H1 (cell line): ENCODE data around the gene CDK5RAP3. TPM values are rescaled to one million over a fixed set of nuclear protein-coding genes. Genes with fewer than 3 reads are reported as not detected.

Source experiments
- CTCF ChIA-PET: fragments of 300-600 bp; sonication (Branson Sonifier 250); formaldehyde crosslinking; loops from one replicate; lab custom pipeline; 2021; ENCODE audit not compliant: partially characterized antibody; lab: Charles Lee
- POLR2A ChIA-PET: fragments of 300-600 bp; sonication (Branson Sonifier 250); formaldehyde crosslinking; loops from one replicate; lab custom pipeline; 2021; ENCODE audit warnings: inconsistent platforms; ENCODE audit not compliant: partially characterized antibody; lab: Charles Lee
- DNase-seq, 2 experiments: peaks; one replicate each; pipeline versions ENCODE4 v3.0.0 to v3.0.0-alpha.2; 2010 to 2022; ENCODE audit warnings: low spot score in 2 of 2, low read depth in 1 of 2, mixed read lengths in 1 of 2
- FAIRE-seq: peaks from 2 replicates; lab custom pipeline; 2011; peaks lifted over from hg19 to GRCh38; lab: Jason Lieb, UNC
- H2AFZ ChIP-seq: 2 replicates; pipeline ENCODE4 v1.8.1; 2012; ENCODE audit warnings: low read length, inconsistent platforms
- H2AK5ac ChIP-seq: 2 replicates; pipeline ENCODE4 v1.6.1; 2013; ENCODE audit warnings: low read depth, low read length
- H2BK120ac ChIP-seq: replicated peaks from 2 replicates; pipeline ENCODE3; 2013; ENCODE audit warnings: low read depth, low read length, inconsistent platforms
- H2BK12ac ChIP-seq: 2 replicates; pipeline ENCODE4 v1.6.1; 2013; ENCODE audit warnings: low read depth, low read length
- H2BK15ac ChIP-seq: 2 replicates; pipeline ENCODE4 v1.6.1; 2013; ENCODE audit warnings: low read length
- H2BK20ac ChIP-seq: 2 replicates; pipeline ENCODE4 v1.6.1; 2013; ENCODE audit warnings: low read length
- H2BK5ac ChIP-seq: 2 replicates; pipeline ENCODE4 v1.6.1; 2013; ENCODE audit warnings: low read depth, low read length
- H3K14ac ChIP-seq: 2 replicates; pipeline ENCODE4 v1.6.1; 2013; ENCODE audit warnings: inconsistent platforms; ENCODE audit not compliant: insufficient read length
- H3K18ac ChIP-seq: 2 replicates; pipeline ENCODE4 v1.6.1; 2013; ENCODE audit warnings: low read length; ENCODE audit errors: extremely low read depth
- H3K23ac ChIP-seq: 2 replicates; pipeline ENCODE4 v1.6.1; 2013; ENCODE audit warnings: inconsistent platforms; ENCODE audit not compliant: insufficient read length
- H3K23me2 ChIP-seq: 2 replicates; pipeline ENCODE4 v1.6.1; 2013; ENCODE audit warnings: low read depth, low read length
- H3K27ac ChIP-seq: 2 replicates; pipeline ENCODE4 v1.6.1; 2011; ENCODE audit warnings: low read depth, low read length, inconsistent platforms
- H3K27me3 ChIP-seq, 4 experiments: replicated peaks in 1 of 4; 1 replicate in 1 of 4; 2 replicates in 3 of 4; pipeline versions ENCODE4 v1.6.1 to v1.8.1; 2011 to 2013; ENCODE audit warnings: low read length in 3 of 4, mild to moderate bottlenecking in 3 of 4, inconsistent platforms in 2 of 4, mixed read lengths in 2 of 4, moderate library complexity in 1 of 4; ENCODE audit not compliant: control insufficient read depth in 3 of 4, insufficient read depth in 3 of 4; ENCODE audit errors: extremely low read depth in 1 of 4
- H3K36me3 ChIP-seq, 4 experiments: 2 replicates each; pipeline versions ENCODE4 v1.6.1 to v1.8.1; 2011 to 2013; ENCODE audit warnings: mild to moderate bottlenecking in 4 of 4, low read length in 3 of 4, moderate library complexity in 2 of 4, control low read depth in 1 of 4, inconsistent platforms in 1 of 4; ENCODE audit not compliant: insufficient read depth in 4 of 4, control insufficient read depth in 2 of 4
- H3K4ac ChIP-seq: replicated peaks from 2 replicates; pipeline ENCODE3; 2013; ENCODE audit warnings: low read length, low read depth, mixed read lengths, inconsistent platforms; ENCODE audit not compliant: insufficient read length
- H3K4me1 ChIP-seq, 4 experiments: replicated peaks in 1 of 4; 1 replicate in 1 of 4; 2 replicates in 3 of 4; pipeline versions ENCODE4 v1.6.1 to v1.8.1; 2011 to 2013; ENCODE audit warnings: low read length in 3 of 4, inconsistent platforms in 2 of 4, mixed read lengths in 1 of 4; ENCODE audit not compliant: insufficient read depth in 4 of 4, control insufficient read depth in 3 of 4
- H3K4me2 ChIP-seq, 2 experiments: 2 replicates each; pipeline versions ENCODE4 v1.6.1 to v1.8.1; 2011 to 2013; ENCODE audit warnings: low read depth in 2 of 2, low read length in 2 of 2, control low read depth in 1 of 2, inconsistent platforms in 1 of 2, mild to moderate bottlenecking in 1 of 2; ENCODE audit not compliant: insufficient read depth in 1 of 2
- H3K4me3 ChIP-seq, 4 experiments: fragments of 200-600, 300-600 bp in 1 of 4; sonication (generic), shearing (Covaris generic), sonication (Bioruptor Twin) in 1 of 4; 2 replicates each; pipeline versions ENCODE4 v1.5.1 to v1.8.1; 2011 to 2016; ENCODE audit warnings: low read length in 4 of 4, low read depth in 3 of 4, control low read depth in 2 of 4, inconsistent platforms in 2 of 4, mild to moderate bottlenecking in 2 of 4, mixed read lengths in 1 of 4, moderate library complexity in 1 of 4; ENCODE audit not compliant: insufficient read depth in 2 of 4; ENCODE audit errors: extremely low read depth in 1 of 4
- H3K56ac ChIP-seq: replicated peaks from 2 replicates; pipeline ENCODE3; 2013; ENCODE audit warnings: low read depth, mild to moderate bottlenecking, mixed read lengths, low read length, inconsistent platforms; ENCODE audit not compliant: insufficient read length
- H3K79me1 ChIP-seq: 2 replicates; pipeline ENCODE4 v1.6.1; 2013; ENCODE audit warnings: low read depth, low read length, control low read depth
- H3K79me2 ChIP-seq, 2 experiments: 2 replicates each; pipeline versions ENCODE4 v1.6.1 to v1.8.1; 2012 to 2013; ENCODE audit warnings: low read length in 2 of 2, mild to moderate bottlenecking in 2 of 2, inconsistent platforms in 1 of 2; ENCODE audit not compliant: insufficient read depth in 2 of 2, control insufficient read depth in 1 of 2
- H3K9ac ChIP-seq, 4 experiments: replicated peaks in 1 of 4; 1 replicate in 1 of 4; 2 replicates in 3 of 4; pipeline versions ENCODE4 v1.6.1 to v1.8.1; 2011 to 2013; ENCODE audit warnings: low read depth in 3 of 4, low read length in 3 of 4, control low read depth in 2 of 4, mild to moderate bottlenecking in 2 of 4, moderate library complexity in 2 of 4, inconsistent platforms in 1 of 4; ENCODE audit errors: extremely low read depth in 1 of 4
- H3K9me3 ChIP-seq, 2 experiments: 2 replicates each; pipeline versions ENCODE4 v1.6.1 to v1.8.1; 2012 to 2013; ENCODE audit warnings: mild to moderate bottlenecking in 2 of 2, moderate library complexity in 2 of 2, control low read depth in 1 of 2, inconsistent platforms in 1 of 2, low read depth in 1 of 2, low read length in 1 of 2, mixed read lengths in 1 of 2; ENCODE audit not compliant: insufficient read depth in 2 of 2
- H4K20me1 ChIP-seq, 2 experiments: replicated peaks in 1 of 2; 2 replicates each; pipeline versions ENCODE3 to v1.8.1; 2011 to 2013; ENCODE audit warnings: inconsistent platforms in 2 of 2, low read length in 2 of 2, mild to moderate bottlenecking in 1 of 2; ENCODE audit not compliant: insufficient read depth in 2 of 2, control insufficient read depth in 1 of 2
- H4K5ac ChIP-seq: 2 replicates; pipeline ENCODE4 v1.6.1; 2013; ENCODE audit warnings: low read length, low read depth, mixed read lengths, inconsistent platforms; ENCODE audit not compliant: insufficient read length
- H4K8ac ChIP-seq: 2 replicates; pipeline ENCODE4 v1.8.0; 2013; ENCODE audit warnings: mild to moderate bottlenecking, moderate library complexity, low read length, inconsistent platforms; ENCODE audit not compliant: insufficient read depth; ENCODE audit errors: extremely low read depth
- H4K91ac ChIP-seq: replicated peaks from 2 replicates; pipeline ENCODE3; 2013; ENCODE audit warnings: low read length, mixed read lengths, inconsistent platforms; ENCODE audit not compliant: insufficient read length
- CBX5 ChIP-seq: fragments of 300-800, 300-1000 bp; sonication (generic); IDR thresholded peaks from 2 replicates; pipeline ENCODE4 v1.7.1; 2016; ENCODE audit warnings: antibody characterized with exemption, low read length, low read depth
- KDM4A ChIP-seq: IDR thresholded peaks from one replicate; pipeline ENCODE4 v1.7.1; 2012; ENCODE audit warnings: low read depth, mild to moderate bottlenecking, moderate library complexity, low read length, inconsistent platforms; ENCODE audit not compliant: severe bottlenecking
- PHF8 ChIP-seq: fragments of 200-600 bp; sonication (generic); conservative IDR thresholded peaks from 2 replicates; pipeline ENCODE4 v1.7.1; 2012; ENCODE audit warnings: low read depth, mild to moderate bottlenecking, inconsistent platforms, low read length, moderate library complexity
- SAP30 ChIP-seq: fragments of 300-600 bp; sonication (generic); IDR thresholded peaks from 2 replicates; pipeline ENCODE4 v1.7.1; 2012; ENCODE audit warnings: low read length, moderate library complexity, mild to moderate bottlenecking, inconsistent platforms; ENCODE audit not compliant: insufficient read depth, insufficient replicate concordance
- SIX5 ChIP-seq: IDR thresholded peaks from 2 replicates; pipeline ENCODE4 v1.6.1; 2011; ENCODE audit warnings: mild to moderate bottlenecking, low read depth, low read length
- TBP ChIP-seq: IDR thresholded peaks from 2 replicates; pipeline ENCODE4 v1.6.1; 2011; ENCODE audit warnings: low read depth, low read length, improper control_type of control experiment
- whole genome bisulfite sequencing, 2 experiments: shearing (Covaris generic) in 1 of 2; methylation state at CpG; one replicate each; pipeline versions ENCODE4 v1.1.6 to v1.1.7; 2013 to 2015; ENCODE audit warnings: low lambda C conversion rate in 2 of 2, mixed read lengths in 2 of 2, inconsistent platforms in 1 of 2, low coverage in 1 of 2, missing lambda C conversion rate in 1 of 2; ENCODE audit not compliant: insufficient replicate concordance in 2 of 2, insufficient coverage in 1 of 2, insufficient read length in 1 of 2; ENCODE audit errors: extremely low coverage in 1 of 2, missing lambda C conversion rate in 1 of 2; 5-methylcytosine and 5-hydroxymethylcytosine counted together
- polyA plus RNA-seq, 7 experiments: library from polyadenylated mRNA; depleted of rRNA in 3 of 7; stranded (reverse) in 5 of 7; unstranded in 2 of 7; fragments of >200 nt in 5 of 7; fragments of 200-250 nt in 2 of 7; gene quantifications; 1 replicate in 5 of 7; 2 replicates in 1 of 7; 4 replicates in 1 of 7; pipeline versions ENCODE4 v1.2.1 to v1.2.3, GENCODE V29; 2011 to 2013; ENCODE audit warnings: missing spikeins in 2 of 7, mixed read lengths in 2 of 7
- total RNA-seq: library from RNA; stranded (reverse); fragmentation: NEBNext Ultra II Directional; extraction: Animal tissue kit (Norgen Biotek cat#: 25700); gene quantifications from 2 replicates; pipeline ENCODE4 v1.2.1, GENCODE V29; 2021
- TF ChIP-seq, protein P1 (sequence below): IDR thresholded peaks from 2 replicates; pipeline ENCODE4 v1.6.1; 2012; ENCODE audit warnings: inconsistent platforms
- TF ChIP-seq, protein P2 (sequence below): IDR thresholded peaks from 2 replicates; pipeline ENCODE4 v1.6.1; 2012; ENCODE audit warnings: low read length, inconsistent platforms

CDK5RAP3 gene
- total and polyA plus RNA-seq, 2 of the 8 experiments (the other 6 are each of a cell fraction or from before 2014, with no cell fraction given) = 88.2 to 93.2 TPM

DNA sequence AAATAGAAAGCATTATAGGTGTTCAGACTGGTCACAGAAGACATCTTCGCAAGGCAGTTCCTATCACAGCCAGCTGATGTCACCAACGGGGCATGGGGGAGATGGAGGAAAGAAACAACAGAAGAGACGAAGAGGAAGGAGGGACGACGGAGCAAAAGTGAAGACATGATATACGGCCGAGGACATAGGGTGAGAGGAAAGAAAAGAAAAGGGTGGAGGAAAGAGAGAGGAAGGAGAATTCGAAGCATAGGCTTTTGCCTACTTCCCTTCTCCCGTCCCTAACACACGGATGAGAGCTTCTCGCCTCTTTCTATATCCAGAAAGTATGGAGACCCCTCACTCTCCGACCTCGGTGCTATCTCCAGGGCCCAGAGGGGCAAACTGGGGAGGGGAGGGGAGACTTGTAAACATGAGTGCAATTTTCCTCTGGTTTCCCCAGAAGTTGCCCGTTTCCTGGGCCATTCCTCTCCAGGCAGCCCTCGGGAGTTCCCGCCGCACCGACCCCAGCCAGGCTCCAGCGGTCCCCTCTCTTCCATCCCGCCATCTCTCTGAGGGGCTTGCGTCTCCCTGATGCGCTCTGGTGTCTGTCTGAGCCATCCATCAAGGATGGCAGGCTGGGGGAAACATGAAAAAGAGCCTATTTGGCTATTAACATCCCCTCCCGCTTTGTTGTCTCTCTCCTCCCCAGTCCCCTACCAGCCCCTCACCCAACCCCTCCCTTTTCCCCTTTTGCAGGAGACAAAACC lies 40.7 kb downstream of the CDK5RAP3 start:
- no peak overlapping the region for H3K27ac ChIP-seq
- POLR2A ChIA-PET = interaction anchor here (0.6 to 2.2 kb wide), 15 partner anchors 8 to 1588 kb away, joined by 3 to 11 read pairs (median 4); partner anchors contain the start of genes CDK5RAP3 and NFE2L1
- TF ChIP-seq SAP30 (peak; percentile 56), TBP (no peak), KDM4A (peak; percentile 46), PHF8 (0 out of 2 replicates have a peak, but pooled peaks have one; percentile 24), CBX5 (no peak), SIX5 (no peak)
- TF ChIP-seq, protein P1, sequence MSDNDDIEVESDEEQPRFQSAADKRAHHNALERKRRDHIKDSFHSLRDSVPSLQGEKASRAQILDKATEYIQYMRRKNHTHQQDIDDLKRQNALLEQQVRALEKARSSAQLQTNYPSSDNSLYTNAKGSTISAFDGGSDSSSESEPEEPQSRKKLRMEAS = 0 out of 2 replicates have a peak, but pooled peaks have one; percentile 6
- TF ChIP-seq, protein P2, sequence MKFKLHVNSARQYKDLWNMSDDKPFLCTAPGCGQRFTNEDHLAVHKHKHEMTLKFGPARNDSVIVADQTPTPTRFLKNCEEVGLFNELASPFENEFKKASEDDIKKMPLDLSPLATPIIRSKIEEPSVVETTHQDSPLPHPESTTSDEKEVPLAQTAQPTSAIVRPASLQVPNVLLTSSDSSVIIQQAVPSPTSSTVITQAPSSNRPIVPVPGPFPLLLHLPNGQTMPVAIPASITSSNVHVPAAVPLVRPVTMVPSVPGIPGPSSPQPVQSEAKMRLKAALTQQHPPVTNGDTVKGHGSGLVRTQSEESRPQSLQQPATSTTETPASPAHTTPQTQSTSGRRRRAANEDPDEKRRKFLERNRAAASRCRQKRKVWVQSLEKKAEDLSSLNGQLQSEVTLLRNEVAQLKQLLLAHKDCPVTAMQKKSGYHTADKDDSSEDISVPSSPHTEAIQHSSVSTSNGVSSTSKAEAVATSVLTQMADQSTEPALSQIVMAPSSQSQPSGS = peak; percentile 34; the same call in 1 of the 2 replicates

More for the DNA sequence above, 40.7 kb downstream of the CDK5RAP3 start:
- H3K23me2 ChIP-seq = peaks cover 8% of the 10 kb centered on the region
- H3K18ac ChIP-seq = peak overlapping the region; percentile 49; the same call in 1 of the 2 replicates
- peak overlapping the region; percentile 21 for H2BK120ac ChIP-seq
- no peak overlapping the region for H2BK5ac ChIP-seq
- H3K79me1 ChIP-seq = no peaks in the 10 kb centered on the region
- no peak overlapping the region for H3K14ac ChIP-seq
- H3K4me1 ChIP-seq = peaks cover 4 to 14% (median 9%) of the 10 kb centered on the region in 4 experiments
- peak in 1 of 2 experiments; percentile 72 for DNase-seq
- H4K5ac ChIP-seq = no peak overlapping the region
- peak; percentile 82 for FAIRE-seq
- WGBS, 2 experiments = 7% methylated on average over 21 of the region's 23 CpGs; no CpG with 5 or more reads in 1 of the 2 experiments
- no peak overlapping the region for H2AK5ac ChIP-seq
- peak overlapping the region; percentile 4 for H4K91ac ChIP-seq
- H3K4me3 ChIP-seq = peak overlapping the region; percentile 61 to 75 (median 66)
- no peak overlapping the region for H2BK15ac ChIP-seq
- no peak overlapping the region for H2BK12ac ChIP-seq
- no peaks in the 10 kb centered on the region for H3K36me3 ChIP-seq
- no peaks in the 10 kb centered on the region for H4K20me1 ChIP-seq
- H2BK20ac ChIP-seq = no peak overlapping the region
- peak overlapping the region; percentile 96; the same call in 1 of the 2 replicates for H2AFZ ChIP-seq
- H3K4ac ChIP-seq = no peak overlapping the region
- peak overlapping the region in 3 of 4 experiments; percentile 10 to 50 (median 16); a peak in 2 of 7 replicates for H3K9ac ChIP-seq
- H3K27me3 ChIP-seq = peaks cover 0 to 13% (median 8%) of the 10 kb centered on the region in 4 experiments; a peak in 6 of 7 replicates
- H3K23ac ChIP-seq = no peak overlapping the region
- CTCF ChIA-PET = interaction anchor here (0.6 to 27.8 kb wide), 13 partner anchors 9 to 382 kb away, joined by 3 to 698 read pairs (median 4); partner anchors contain the start of genes CDK5RAP3, PNPO, PRR15L and SCRN2
- H3K56ac ChIP-seq = no peak overlapping the region
- no peaks in the 10 kb centered on the region for H3K79me2 ChIP-seq
- peak overlapping the region; percentile 88 to 99 for H3K4me2 ChIP-seq
- H3K9me3 ChIP-seq = no peaks in the 10 kb centered on the region
- H4K8ac ChIP-seq = no peak overlapping the region
